A673 (cell line): Measurements from ENCODE around the gene LSM14A. TPM values are rescaled to one million over a fixed set of nuclear protein-coding genes. Genes with fewer than 3 reads are reported as not detected.

Source experiments
- BruUV-seq: library from RNA; stranded (reverse); fragments of 400-500 nt; replicated peaks from 2 replicates; lab custom pipeline; 2021; lab: Mats Ljungman, UMichigan
- CTCF ChIA-PET: fragments of 300-600 bp; sonication (Branson Sonifier 250); formaldehyde crosslinking; loops from one replicate; lab custom pipeline; 2022; ENCODE audit warnings: antibody characterized with exemption; lab: Charles Lee
- POLR2A ChIA-PET: fragments of 300-600 bp; sonication (Branson Sonifier 250); formaldehyde crosslinking; loops from one replicate; lab custom pipeline; 2022; ENCODE audit warnings: antibody characterized with exemption; ENCODE audit not compliant: low non-redundant PET; lab: Charles Lee
- DNase-seq: peaks from one replicate; pipeline ENCODE4 v3.0.0-alpha.2; 2015; ENCODE audit warnings: low spot score
- H3K27ac ChIP-seq: fragments of 200-600 bp; sonication (generic); 2 replicates; pipeline ENCODE4 v1.5.1; 2016; ENCODE audit warnings: mixed run types, low read depth, mild to moderate bottlenecking, mixed read lengths, antibody characterized with exemption, low read length; ENCODE audit not compliant: poor library complexity, severe bottlenecking
- H3K27me3 ChIP-seq: fragments of 200-600 bp; sonication (generic); replicated peaks from 2 replicates; pipeline ENCODE4 v1.6.1; 2017; ENCODE audit warnings: mixed run types, low read depth, mild to moderate bottlenecking, mixed read lengths, antibody characterized with exemption, low read length; ENCODE audit not compliant: insufficient read depth, poor library complexity
- H3K36me3 ChIP-seq: fragments of 200-600 bp; sonication (generic); 2 replicates; pipeline ENCODE4 v1.6.1; 2016; ENCODE audit warnings: mixed run types, mild to moderate bottlenecking, mixed read lengths, antibody characterized with exemption, low read length; ENCODE audit not compliant: insufficient read depth, poor library complexity, severe bottlenecking
- H3K4me1 ChIP-seq: fragments of 200-600 bp; sonication (generic); 2 replicates; pipeline ENCODE4 v1.6.1; 2017; ENCODE audit warnings: mixed run types, mild to moderate bottlenecking, mixed read lengths, antibody characterized with exemption, low read length; ENCODE audit not compliant: insufficient read depth, poor library complexity, severe bottlenecking
- H3K4me3 ChIP-seq: fragments of 200-600 bp; sonication (generic); 2 replicates; pipeline ENCODE4 v1.5.1; 2016; ENCODE audit warnings: low read depth, mixed run types, mild to moderate bottlenecking, mixed read lengths, low read length; ENCODE audit not compliant: poor library complexity, severe bottlenecking
- H3K9me3 ChIP-seq: fragments of 200-600 bp; sonication (generic); 2 replicates; pipeline ENCODE4 v1.6.1; 2016; ENCODE audit warnings: mixed run types, low read depth, mild to moderate bottlenecking, mixed read lengths, antibody characterized with exemption, low read length; ENCODE audit not compliant: poor library complexity, severe bottlenecking
- CTCF ChIP-seq: fragments of 300-800, 200-600 bp; sonication (generic); conservative IDR thresholded peaks from 2 replicates; pipeline ENCODE4 v1.5.1; 2017; ENCODE audit warnings: low read depth, mild to moderate bottlenecking, antibody characterized with exemption, low read length, moderate library complexity, mixed read lengths
- EZH2 ChIP-seq: fragments of 200-600 bp; sonication (generic); IDR thresholded peaks from 2 replicates; pipeline ENCODE4 v1.6.1; 2017; ENCODE audit warnings: borderline replicate concordance, low read depth, mild to moderate bottlenecking, mixed read lengths, antibody characterized with exemption, low read length; ENCODE audit not compliant: poor library complexity, severe bottlenecking
- intact Hi-C: fragments of 100-400 bp; cut with micrococcal nuclease; formaldehyde crosslinking; loops from one replicate; pipeline ENCODE4 v1.10.0; 2022; ENCODE audit not compliant: unreplicated experiment
- total RNA-seq: library from RNA; stranded (reverse); gene quantifications from 2 replicates; pipeline ENCODE4 v1.2.3, GENCODE V29; 2021

The LSM14A gene
- total RNA-seq, 1 experiment from 2014 or later, result 137 TPM

- ChIA-PET POLR2A (no interaction called here), CTCF (interaction anchor here (0.6 to 0.8 kb wide), 3 partner anchors 357 to 563 kb away, joined by 3 to 7 read pairs (median 3); no protein-coding TSS in a partner anchor)
- intact Hi-C loops, result no loop called here
Observed at GRCh38 chr19:34134190-34135053, 37.9 kb upstream of the LSM14A start.

GRCh38 chr19:34135054-34135800, 37.1 kb upstream of the LSM14A start:
- Histone ChIP-seq H3K4me3 (peak overlapping the region; percentile 79), H3K4me1 (no peaks in the 10 kb centered on the region), H3K27me3 (no peaks in the 10 kb centered on the region), H3K27ac (peak overlapping the region; percentile 74), H3K36me3 (no peaks in the 10 kb centered on the region), H3K9me3 (no peaks in the 10 kb centered on the region)
- TF ChIP-seq CTCF, result no peak
- no peak for TF ChIP-seq EZH2
- intact Hi-C loops, result no loop called here
- ChIA-PET POLR2A (no interaction called here), CTCF (interaction anchor here (0.6 to 0.7 kb wide), 2 partner anchors 416 to 564 kb away, joined by 3 to 7 read pairs; no protein-coding TSS in a partner anchor)
- no peak for DNase-seq
- BruUV-seq, result no TSS peak

More at GRCh38 chr19:34134190-34135053, 37.9 kb upstream of the LSM14A start:
- peak; percentile 90 for DNase-seq
- H3K4me3 ChIP-seq, result peak overlapping the region; percentile 79
- no peak for TF ChIP-seq EZH2
- no peak for TF ChIP-seq CTCF
- no peaks in the 10 kb centered on the region for H3K36me3 ChIP-seq
- TSS peak; percentile 97 for BruUV-seq
- H3K4me1 ChIP-seq, result no peaks in the 10 kb centered on the region
- no peaks in the 10 kb centered on the region for H3K9me3 ChIP-seq
- H3K27ac ChIP-seq, result peak overlapping the region; percentile 74
- no peaks in the 10 kb centered on the region for H3K27me3 ChIP-seq

- no peaks in the 10 kb centered on the region for H3K4me1 ChIP-seq
- H3K9me3 ChIP-seq, result no peaks in the 10 kb centered on the region
- POLR2A ChIA-PET, result no interaction called here
- DNase-seq, result no peak
- no peak overlapping the region for H3K4me3 ChIP-seq
- TF ChIP-seq EZH2 (no peak), CTCF (no peak)
- H3K27me3 ChIP-seq, result no peaks in the 10 kb centered on the region
- H3K36me3 ChIP-seq, result no peaks in the 10 kb centered on the region
- intact Hi-C loops, result no loop called here
- CTCF ChIA-PET, result no interaction called here
- H3K27ac ChIP-seq, result no peak overlapping the region
- no TSS peak for BruUV-seq
Observed at GRCh38 chr19:34135821-34136611, 36.3 kb upstream of the LSM14A start.
